ENCODE measurements around the gene DNAI1. TPM values are rescaled to one million over a fixed set of nuclear protein-coding genes. Genes with fewer than 3 reads are reported as not detected.
A peak's percentile ranks its signal among the peaks of the same experiment; 100 is the strongest.

DNAI1 gene
- total RNA-seq, 4 donors from 2014 or later, result not detected

DNA sequence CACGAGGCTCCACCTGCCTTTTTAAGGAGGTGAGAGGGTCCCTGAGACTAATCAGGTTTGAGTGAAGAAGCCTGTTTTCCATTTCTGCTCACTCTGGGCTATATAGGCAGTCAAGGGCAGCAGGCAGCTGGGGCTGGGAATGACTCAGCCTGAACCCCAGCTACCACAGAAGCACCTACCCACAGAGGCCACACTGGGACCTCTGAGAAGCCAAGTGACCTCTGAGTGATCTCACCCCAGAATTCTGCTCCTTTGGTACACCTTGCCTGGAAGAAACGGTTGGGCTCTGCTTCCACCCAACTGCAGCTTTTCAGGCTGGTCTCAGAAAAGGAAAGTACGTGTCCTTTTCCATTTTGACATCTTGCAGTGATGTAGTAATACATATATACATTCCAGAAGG is 7.1 kb upstream of the DNAI1 start:
- Histone ChIP-seq H3K27me3 (no peaks in the 10 kb centered on the region), H3K4me3 (no peak overlapping the region), H3K27ac (peak overlapping the region in 3 of 4 donors; percentile 7 to 52 (median 25)), H3K36me3 (no peaks in the 10 kb centered on the region), H3K4me1 (peaks cover 11 to 48% (median 13%) of the 10 kb centered on the region in 3 donors), H3K9me3 (no peaks in the 10 kb centered on the region)
- no peak for DNase-seq
- 51 to 60% methylated on average over 2 to 3 of the region's 3 CpGs for WGBS, 2 donors
- TF ChIP-seq POLR2A (IDR thresholded peaks at IDR 0.05), result no peak
- TF ChIP-seq, protein P1, sequence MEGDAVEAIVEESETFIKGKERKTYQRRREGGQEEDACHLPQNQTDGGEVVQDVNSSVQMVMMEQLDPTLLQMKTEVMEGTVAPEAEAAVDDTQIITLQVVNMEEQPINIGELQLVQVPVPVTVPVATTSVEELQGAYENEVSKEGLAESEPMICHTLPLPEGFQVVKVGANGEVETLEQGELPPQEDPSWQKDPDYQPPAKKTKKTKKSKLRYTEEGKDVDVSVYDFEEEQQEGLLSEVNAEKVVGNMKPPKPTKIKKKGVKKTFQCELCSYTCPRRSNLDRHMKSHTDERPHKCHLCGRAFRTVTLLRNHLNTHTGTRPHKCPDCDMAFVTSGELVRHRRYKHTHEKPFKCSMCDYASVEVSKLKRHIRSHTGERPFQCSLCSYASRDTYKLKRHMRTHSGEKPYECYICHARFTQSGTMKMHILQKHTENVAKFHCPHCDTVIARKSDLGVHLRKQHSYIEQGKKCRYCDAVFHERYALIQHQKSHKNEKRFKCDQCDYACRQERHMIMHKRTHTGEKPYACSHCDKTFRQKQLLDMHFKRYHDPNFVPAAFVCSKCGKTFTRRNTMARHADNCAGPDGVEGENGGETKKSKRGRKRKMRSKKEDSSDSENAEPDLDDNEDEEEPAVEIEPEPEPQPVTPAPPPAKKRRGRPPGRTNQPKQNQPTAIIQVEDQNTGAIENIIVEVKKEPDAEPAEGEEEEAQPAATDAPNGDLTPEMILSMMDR (IDR thresholded peaks at IDR 0.05), result no peak
- intact Hi-C loops (cut with DNase I), result no loop called here

DNA sequence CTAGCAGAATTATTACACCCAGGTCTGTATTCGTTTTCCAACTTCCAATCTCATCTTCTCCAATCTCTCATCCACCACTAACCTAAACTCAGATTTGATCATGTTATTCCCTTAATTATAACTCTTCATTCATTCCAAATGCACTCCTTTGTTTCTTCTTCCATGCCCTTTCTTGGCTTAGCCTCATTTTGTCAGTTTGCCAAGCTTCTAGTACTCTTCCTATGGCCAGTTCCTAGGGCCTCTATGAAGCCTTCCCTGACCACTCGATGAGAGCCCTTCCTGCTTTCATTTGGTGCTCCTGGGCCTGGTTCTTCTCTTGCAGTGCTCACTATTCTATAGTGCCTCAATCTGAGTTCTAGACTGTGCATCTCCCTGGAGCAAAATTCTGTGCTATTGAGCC is 6.0 kb upstream of the DNAI1 start:
- TF ChIP-seq POLR2A (IDR thresholded peaks at IDR 0.05), result no peak
- TF ChIP-seq, protein P1 (IDR thresholded peaks at IDR 0.05), result no peak

DNA sequence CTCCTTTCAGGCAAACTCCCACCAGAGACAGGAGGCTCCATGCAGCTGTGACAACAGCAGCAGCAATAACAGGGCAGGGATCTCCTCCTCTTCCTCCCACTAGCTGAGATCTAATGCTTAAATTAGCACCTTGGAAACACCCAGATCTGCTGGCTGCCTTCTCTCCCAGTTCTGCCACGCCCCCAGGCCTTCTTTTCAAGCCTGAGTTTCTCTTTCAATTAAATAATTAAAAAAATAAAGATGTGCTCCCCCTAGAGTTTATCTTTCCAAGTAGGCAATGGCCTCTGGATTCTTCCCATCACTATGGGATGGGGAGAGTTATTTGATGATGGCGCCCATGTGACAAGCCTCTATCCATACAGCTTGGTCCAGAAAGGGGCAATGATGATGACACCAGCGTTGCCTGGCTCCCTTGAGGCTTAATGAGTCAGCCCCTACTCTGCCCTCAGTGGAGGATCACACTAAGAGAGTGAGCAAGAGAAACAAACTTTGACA is 4.0 kb upstream of the DNAI1 start:
- Histone ChIP-seq H3K4me1 (peaks cover 21 to 68% (median 26%) of the 10 kb centered on the region in 3 donors), H3K27me3 (no peaks in the 10 kb centered on the region), H3K4me3 (no peak overlapping the region), H3K36me3 (no peaks in the 10 kb centered on the region), H3K27ac (no peak overlapping the region), H3K9me3 (no peaks in the 10 kb centered on the region)
- TF ChIP-seq, protein P1 (IDR thresholded peaks at IDR 0.05), result no peak
- TF ChIP-seq POLR2A (IDR thresholded peaks at IDR 0.05), result no peak
- DNase-seq, result no peak
- intact Hi-C loops (cut with DNase I), result no loop called here
- WGBS, 2 donors, result 57 to 59% methylated on average over 3 of the region's 3 CpGs

More for the DNA sequence above, 6.0 kb upstream of the DNAI1 start:
- H3K27me3 ChIP-seq, result no peaks in the 10 kb centered on the region
- H3K4me1 ChIP-seq, result peaks cover 21 to 58% (median 21%) of the 10 kb centered on the region in 3 donors
- H3K36me3 ChIP-seq, result no peaks in the 10 kb centered on the region
- no peak overlapping the region for H3K27ac ChIP-seq
- intact Hi-C loops (cut with DNase I), result no loop called here
- no peaks in the 10 kb centered on the region for H3K9me3 ChIP-seq
- 79 to 82% methylated on average over 2 of the region's 2 CpGs for WGBS, 2 donors
- no peak for DNase-seq
- no peak overlapping the region for H3K4me3 ChIP-seq

DNA sequence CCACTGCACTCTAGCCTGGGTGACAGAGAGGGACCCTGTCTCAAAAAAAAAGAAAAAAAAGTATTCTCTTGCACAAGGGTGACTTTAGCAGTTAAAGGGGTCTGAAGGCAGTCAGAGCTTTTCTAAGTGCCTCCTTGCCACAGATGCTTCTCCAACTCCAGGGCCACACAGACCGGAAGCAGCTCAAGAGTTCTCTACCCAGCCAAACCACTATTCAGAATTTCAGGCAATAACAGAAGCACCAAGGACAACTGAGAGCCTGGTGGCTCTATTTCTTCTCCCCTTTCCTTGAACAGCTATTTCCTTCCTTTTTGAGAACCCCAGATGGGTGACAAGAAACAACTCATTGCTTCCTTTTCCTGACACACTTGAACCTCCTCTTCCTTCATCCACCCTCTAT is 2.5 kb upstream of the DNAI1 start:
- H3K27me3 ChIP-seq, result no peaks in the 10 kb centered on the region
- no peak overlapping the region for H3K4me3 ChIP-seq
- no peaks in the 10 kb centered on the region for H3K9me3 ChIP-seq
- no peak for DNase-seq
- intact Hi-C loops (cut with DNase I), result no loop called here
- no peak for TF ChIP-seq POLR2A (IDR thresholded peaks at IDR 0.05)
- TF ChIP-seq, protein P1 (IDR thresholded peaks at IDR 0.05), result no peak
- 89 to 90% methylated on average over 1 of the region's 1 CpG for WGBS, 2 donors
- H3K4me1 ChIP-seq, result peaks cover 18 to 56% (median 18%) of the 10 kb centered on the region in 3 donors
- peak overlapping the region in 1 of 4 donors; percentile 93 for H3K27ac ChIP-seq
- no peaks in the 10 kb centered on the region for H3K36me3 ChIP-seq

DNA sequence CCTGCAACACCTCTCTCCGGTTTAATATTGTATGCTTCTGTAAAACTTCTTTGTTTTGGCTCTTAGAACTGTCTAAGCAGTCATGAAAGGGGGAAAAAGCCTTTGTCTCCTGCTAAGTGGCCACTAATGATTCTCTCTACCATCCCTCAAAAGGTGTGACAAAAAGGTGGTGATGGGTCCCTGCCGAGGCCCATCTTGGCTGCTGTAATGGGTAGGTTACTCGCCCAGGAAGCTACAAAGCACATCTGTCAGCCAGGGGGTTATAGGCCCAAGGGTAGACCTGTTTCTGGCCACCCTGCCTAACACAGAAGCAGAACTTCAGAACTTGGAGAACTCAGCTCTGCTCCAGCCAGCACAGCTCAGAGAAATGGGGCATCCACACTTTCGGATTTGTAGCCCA is 1.9 kb upstream of the DNAI1 start:
- peak overlapping the region; percentile 70 to 93 (median 74) for H3K4me3 ChIP-seq
- no peak for TF ChIP-seq POLR2A (IDR thresholded peaks at IDR 0.05)
- TF ChIP-seq, protein P1 (IDR thresholded peaks at IDR 0.05), result no peak
- H3K27me3 ChIP-seq, result no peaks in the 10 kb centered on the region
- DNase-seq, result no peak
- 35 to 41% methylated on average over 2 to 4 of the region's 4 CpGs for WGBS, 2 donors
- H3K4me1 ChIP-seq, result peaks cover 15 to 50% (median 15%) of the 10 kb centered on the region in 3 donors
- peak overlapping the region in 3 of 4 donors; percentile 72 to 93 (median 89) for H3K27ac ChIP-seq
- H3K9me3 ChIP-seq, result no peaks in the 10 kb centered on the region
- intact Hi-C loops (cut with DNase I), result no loop called here
- no peaks in the 10 kb centered on the region for H3K36me3 ChIP-seq

All from esophagus squamous epithelium (tissue), 5 donors.